A549 (cell line): ENCODE results near the gene RBKS. TPM values are rescaled to one million over a fixed set of nuclear protein-coding genes. Genes with fewer than 3 reads are reported as not detected.
A peak's percentile ranks its signal among the peaks of the same experiment; 100 is the strongest.
"Not testable (repeated sequence)": the region's sequence is repeated elsewhere in the genome, so short reads cannot be mapped to it uniquely, and the experiment has no call there.

Experiments
- ATAC-seq, 2 experiments: fragments of 200-7000 bp in 1 of 2; fragments of >200 bp in 1 of 2; cut with Nextera tagmentation in 1 of 2; cut with Tn5 transposase in 1 of 2; 3 replicates each; pipeline versions ENCODE4 v1.8.0 to v1.9.1; 2018 to 2020; ENCODE audit warnings: mild to moderate bottlenecking in 1 of 2, moderate library complexity in 1 of 2
- CTCF ChIA-PET: fragments of 300-600 bp; sonication (Branson Sonifier 250); formaldehyde crosslinking; extraction: SDS; loops from one replicate; lab custom pipeline; 2021; ENCODE audit warnings: antibody characterized with exemption, inconsistent platforms; lab: Yijun Ruan, JAX
- POLR2A ChIA-PET: fragments of 350-600 bp; formaldehyde crosslinking; extraction: SDS; loops from one replicate; lab custom pipeline; 2021; ENCODE audit warnings: antibody characterized with exemption, inconsistent platforms; lab: Yijun Ruan, JAX
- DNase-seq, 2 experiments: peaks; one replicate each; pipeline versions ENCODE4 v3.0.0 to v3.0.0-alpha.2; 2011 to 2016; ENCODE audit warnings: low read depth in 1 of 2, low spot score in 1 of 2
- FAIRE-seq: peaks from 2 replicates; lab custom pipeline; 2011; peaks lifted over from hg19 to GRCh38; lab: Jason Lieb, UNC
- H3K27ac ChIP-seq, 2 experiments: fragments of >200 bp; sonication (Bioruptor Twin); formaldehyde crosslinking; 3 replicates each; pipeline ENCODE4 v1.5.1; 2016 to 2017
- H3K4me1 ChIP-seq: fragments of >200 bp; sonication (Bioruptor Twin); formaldehyde crosslinking; 3 replicates; pipeline ENCODE4 v1.6.1; 2016
- H3K4me2 ChIP-seq: fragments of >200 bp; sonication (Bioruptor Twin); formaldehyde crosslinking; 3 replicates; pipeline ENCODE4 v1.6.1; 2016
- H3K4me3 ChIP-seq: fragments of >200 bp; sonication (Bioruptor Twin); formaldehyde crosslinking; 3 replicates; pipeline ENCODE4 v1.5.1; 2016
- H3K9me3 ChIP-seq: fragments of >200 bp; sonication (Bioruptor Twin); formaldehyde crosslinking; 3 replicates; pipeline ENCODE4 v1.6.1; 2016
- CHD2 ChIP-seq: fragments of 150-350 bp; IDR thresholded peaks from 2 replicates; pipeline ENCODE4 v1.6.1; 2014; ENCODE audit warnings: low read length; ENCODE audit not compliant: partially characterized antibody
- E2F6 ChIP-seq: IDR thresholded peaks from 2 replicates; pipeline ENCODE4 v1.6.1; 2012; ENCODE audit warnings: low read depth, borderline replicate concordance
- ESRRA ChIP-seq: fragments of 150-350 bp; IDR thresholded peaks from 2 replicates; pipeline ENCODE4 v1.6.1; 2014; ENCODE audit warnings: mild to moderate bottlenecking, low read length, borderline replicate concordance
- FOSL2 ChIP-seq, 2 experiments: fragments of 450-650 bp in 1 of 2; fragments of >200 bp in 1 of 2; sonication (Bioruptor Twin) in 1 of 2; formaldehyde crosslinking; IDR thresholded peaks; 2 replicates each; pipeline versions ENCODE4 v1.5.0 to v1.6.1; 2016 to 2020; ENCODE audit warnings: mild to moderate bottlenecking in 1 of 2, moderate library complexity in 1 of 2
- GATA3 ChIP-seq: IDR thresholded peaks from 2 replicates; pipeline ENCODE4 v1.6.1; 2012; ENCODE audit warnings: borderline replicate concordance
- HOXB13 ChIP-seq: fragments of 250-450 bp; sonication (Bioruptor Pico); IDR thresholded peaks from 2 replicates; pipeline ENCODE4 v1.5.0; 2020; ENCODE audit warnings: low read depth, mild to moderate bottlenecking, moderate library complexity
- JUNB ChIP-seq: fragments of >200 bp; sonication (Bioruptor Twin); formaldehyde crosslinking; IDR thresholded peaks from 2 replicates; pipeline ENCODE4 v1.6.1; 2016
- MAX ChIP-seq: IDR thresholded peaks from 2 replicates; pipeline ENCODE4 v1.6.1; 2012
- MAZ ChIP-seq: fragments of 150-350 bp; IDR thresholded peaks from 2 replicates; pipeline ENCODE4 v1.6.1; 2014; ENCODE audit warnings: antibody characterized with exemption, low read depth, low read length, borderline replicate concordance
- MYC ChIP-seq: IDR thresholded peaks from 2 replicates; pipeline ENCODE4 v1.6.1; 2012; ENCODE audit warnings: mild to moderate bottlenecking, inconsistent platforms, low read length, improper control_type of control experiment, borderline replicate concordance
- NR3C1 ChIP-seq: fragments of >200 bp; sonication (Bioruptor Twin); formaldehyde crosslinking; IDR thresholded peaks from 3 replicates; pipeline ENCODE4 v1.6.1; 2017
- POLR2AphosphoS2 ChIP-seq: conservative IDR thresholded peaks from 2 replicates; pipeline ENCODE4 v1.6.1; 2012; ENCODE audit warnings: low read length, improper control_type of control experiment, inconsistent platforms
- USF2 ChIP-seq: fragments of 450-650 bp; IDR thresholded peaks from 2 replicates; pipeline ENCODE4 v1.6.1; 2014; ENCODE audit warnings: antibody characterized with exemption
- ZSCAN20 ChIP-seq: fragments of 250-450 bp; sonication (Bioruptor Pico); IDR thresholded peaks from 2 replicates; pipeline ENCODE4 v1.8.0; 2022; ENCODE audit warnings: mild to moderate bottlenecking, moderate library complexity
- WGBS: methylation state at CpG from one replicate; pipeline ENCODE4 v1.1.6; 2017; ENCODE audit errors: missing lambda C conversion rate; 5-methylcytosine and 5-hydroxymethylcytosine counted together
- polyA plus RNA-seq, 4 experiments: library from polyadenylated mRNA; depleted of rRNA in 3 of 4; stranded (reverse); fragments of >200 nt; fragmentation: RNase III in 1 of 4; extraction: RNeasy Plus Mini Kit Qiagen cat#74134 plus additional on column Dnase treatment in 1 of 4; gene quantifications; 2 replicates in 3 of 4; 3 replicates in 1 of 4; pipeline ENCODE4 v1.2.3, GENCODE V29; 2011 to 2017

The RBKS gene
- polyA plus RNA-seq, 2 of the 4 experiments (the other 2 are of a cell fraction) = 7.6 to 8.5 TPM

GRCh38 chr2:27771202-27771547 lies 119.0 kb downstream of the RBKS start:
- Histone ChIP-seq H3K9me3 (no peaks in the 10 kb centered on the region), H3K4me1 (peaks cover 30% of the 10 kb centered on the region), H3K27ac (peak overlapping the region; percentile 93 to 94), H3K4me2 (peak overlapping the region; percentile 86), H3K4me3 (peak overlapping the region; percentile 92)
- WGBS = 7% methylated on average over 13 of the region's 13 CpGs
- peak; percentile 31 to 44; a peak in 5 of 6 replicates for ATAC-seq
- no peak for FAIRE-seq
- no peak for TF ChIP-seq GATA3
- no peak for TF ChIP-seq JUNB
- no peak for TF ChIP-seq NR3C1
- no peak for TF ChIP-seq ZSCAN20 (CRISPR knock-in tag)
- TF ChIP-seq MAZ = no peak
- no peak for TF ChIP-seq ESRRA
- no peak for TF ChIP-seq FOSL2 (IDR thresholded peaks at IDR 0.05)
- no peak for TF ChIP-seq FOSL2 (CRISPR knock-in tag; IDR thresholded peaks at IDR 0.05)
- TF ChIP-seq POLR2AphosphoS2 = no peak
- no peak for TF ChIP-seq MYC
- CTCF ChIA-PET = interaction anchor here (1.5 to 1.8 kb wide), 2 partner anchors 17 to 65 kb away, joined by 3 to 6 read pairs; no protein-coding TSS in a partner anchor
- POLR2A ChIA-PET = interaction anchor here (0.9 to 1.4 kb wide), 6 partner anchors 9 to 620 kb away, joined by 3 to 5 read pairs (median 4); partner anchors contain the start of genes BABAM2 and RBKS
- DNase-seq = no peak

GRCh38 chr2:27766287-27766661 lies 123.9 kb downstream of the RBKS start:
- Histone ChIP-seq H3K4me2 (peak overlapping the region; percentile 57), H3K4me3 (no peak overlapping the region), H3K4me1 (peaks cover 27% of the 10 kb centered on the region), H3K27ac (peak overlapping the region; percentile 62 to 69), H3K9me3 (no peaks in the 10 kb centered on the region)
- ChIA-PET POLR2A (no interaction called here), CTCF (interaction anchor here (0.7 to 1.5 kb wide), 4 partner anchors 12 to 478 kb away, joined by 3 to 5 read pairs (median 4); no protein-coding TSS in a partner anchor)
- DNase-seq (no peak), FAIRE-seq (no peak), ATAC-seq (no peak)
- TF ChIP-seq CHD2 = no peak
- WGBS = 91% methylated on average over 2 of the region's 2 CpGs

- Histone ChIP-seq H3K4me1 (peaks cover 27% of the 10 kb centered on the region), H3K9me3 (no peaks in the 10 kb centered on the region), H3K27ac (peak overlapping the region; percentile 62 to 69), H3K4me2 (peak overlapping the region; percentile 57), H3K4me3 (no peak overlapping the region)
- peak; percentile 55 to 57; a peak in 5 of 6 replicates for ATAC-seq
- DNase-seq = peak in 1 of 2 experiments; percentile 37
- 0 out of 2 replicates have a peak, but pooled peaks have one; percentile 40 for TF ChIP-seq HOXB13
- peak; percentile 20; the same call in 1 of the 2 replicates for TF ChIP-seq USF2
- no peak for TF ChIP-seq GATA3
- TF ChIP-seq E2F6 = peak; percentile 48; the same call in 1 of the 2 replicates
- peak; percentile 10 for TF ChIP-seq CHD2
- TF ChIP-seq MAX = peak; percentile 64; the same call in 1 of the 2 replicates
- POLR2A ChIA-PET = no interaction called here
- CTCF ChIA-PET = interaction anchor here (0.6 to 2.7 kb wide), 9 partner anchors 12 to 1284 kb away, joined by 3 to 11 read pairs (median 5); no protein-coding TSS in a partner anchor
- no peak for FAIRE-seq
- 67% methylated on average over 29 of the region's 29 CpGs for WGBS
Observed at GRCh38 chr2:27765621-27766286, 124.4 kb downstream of the RBKS start.

- H3K4me3 ChIP-seq, DNase-seq, ATAC-seq, POLR2A ChIA-PET, H3K4me2 ChIP-seq, H3K9me3 ChIP-seq, FAIRE-seq, H3K27ac ChIP-seq: not testable (repeated sequence)
- 92% methylated on average over 3 of the region's 3 CpGs for WGBS
- H3K4me1 ChIP-seq = peaks cover 26% of the 10 kb centered on the region
- CTCF ChIA-PET = interaction anchor here (1.2 to 2.7 kb wide), 6 partner anchors 10 to 688 kb away, joined by 3 to 11 read pairs (median 5); no protein-coding TSS in a partner anchor
Observed at GRCh38 chr2:27764526-27764925, 125.7 kb downstream of the RBKS start.
